ENCODE measurements around the gene CHD5.

CHD5 gene

GRCh38 chr1:6142036-6142621, 38.0 kb downstream of the CHD5 start:
- Histone ChIP-seq H2AFZ (no peak overlapping the region), H3K4me3 (ENCODE audit: low read depth, low read length) (no peak overlapping the region)

GRCh38 chr1:6141592-6141991, 38.5 kb downstream of the CHD5 start:
- Histone ChIP-seq H3K9me3 (ENCODE audit: control insufficient read depth, low read length) (no peaks in the 10 kb centered on the region), H3K36me3 (ENCODE audit: control insufficient read depth, insufficient read depth, low read length) (no peaks in the 10 kb centered on the region), H3K4me3 (ENCODE audit: low read depth, low read length) (no peak overlapping the region), H3K4me1 (no peaks in the 10 kb centered on the region), H3K9ac (no peak overlapping the region), H3K27me3 (ENCODE audit: control insufficient read depth, insufficient read depth, low read length) (no peaks in the 10 kb centered on the region), H3K27ac (no peak overlapping the region), H3K79me2 (no peaks in the 10 kb centered on the region), H3K4me2 (ENCODE audit: low read length) (no peak overlapping the region), H2AFZ (no peak overlapping the region)
- no peak for TF ChIP-seq CTCF (IDR thresholded peaks at IDR 0.05)

More at GRCh38 chr1:6142036-6142621, 38.0 kb downstream of the CHD5 start:
- H3K4me2 ChIP-seq (ENCODE audit: low read length) = no peak overlapping the region
- no peak for TF ChIP-seq CTCF (IDR thresholded peaks at IDR 0.05)
- H3K79me2 ChIP-seq = no peaks in the 10 kb centered on the region
- no peaks in the 10 kb centered on the region for H3K27me3 ChIP-seq (ENCODE audit: control insufficient read depth, insufficient read depth, low read length)
- no peaks in the 10 kb centered on the region for H3K36me3 ChIP-seq (ENCODE audit: control insufficient read depth, insufficient read depth, low read length)
- no peak overlapping the region for H3K27ac ChIP-seq
- H3K4me1 ChIP-seq = no peaks in the 10 kb centered on the region
- H3K9ac ChIP-seq = no peak overlapping the region
- H3K9me3 ChIP-seq (ENCODE audit: control insufficient read depth, low read length) = no peaks in the 10 kb centered on the region

- H2AFZ ChIP-seq = no peak overlapping the region
- no peaks in the 10 kb centered on the region for H3K36me3 ChIP-seq (ENCODE audit: control insufficient read depth, insufficient read depth, low read length)
- no peak overlapping the region for H3K4me2 ChIP-seq (ENCODE audit: low read length)
- H3K27ac ChIP-seq = no peak overlapping the region
- no peak overlapping the region for H3K4me3 ChIP-seq (ENCODE audit: low read depth, low read length)
- no peaks in the 10 kb centered on the region for H3K9me3 ChIP-seq (ENCODE audit: control insufficient read depth, low read length)
- no peaks in the 10 kb centered on the region for H3K79me2 ChIP-seq
- H3K27me3 ChIP-seq (ENCODE audit: control insufficient read depth, insufficient read depth, low read length) = no peaks in the 10 kb centered on the region
- H3K4me1 ChIP-seq = no peaks in the 10 kb centered on the region
- no peak for TF ChIP-seq CTCF (IDR thresholded peaks at IDR 0.05)
- H3K9ac ChIP-seq = no peak overlapping the region
Measured at GRCh38 chr1:6140413-6140812, 39.7 kb downstream of the CHD5 start.

- no peaks in the 10 kb centered on the region for H3K9me3 ChIP-seq (ENCODE audit: control insufficient read depth, low read length)
- TF ChIP-seq CTCF (IDR thresholded peaks at IDR 0.05) = no peak
- H3K4me2 ChIP-seq (ENCODE audit: low read length) = no peak overlapping the region
- no peak overlapping the region for H3K27ac ChIP-seq
- H3K79me2 ChIP-seq = no peaks in the 10 kb centered on the region
- no peak overlapping the region for H2AFZ ChIP-seq
- H3K36me3 ChIP-seq (ENCODE audit: control insufficient read depth, insufficient read depth, low read length) = no peaks in the 10 kb centered on the region
- no peaks in the 10 kb centered on the region for H3K4me1 ChIP-seq
- no peaks in the 10 kb centered on the region for H3K27me3 ChIP-seq (ENCODE audit: control insufficient read depth, insufficient read depth, low read length)
- no peak overlapping the region for H3K4me3 ChIP-seq (ENCODE audit: low read depth, low read length)
- no peak overlapping the region for H3K9ac ChIP-seq
Measured at GRCh38 chr1:6137758-6138157, 42.4 kb downstream of the CHD5 start.

- Histone ChIP-seq H3K4me1 (no peaks in the 10 kb centered on the region), H3K27me3 (ENCODE audit: control insufficient read depth, insufficient read depth, low read length) (no peaks in the 10 kb centered on the region), H3K27ac (no peak overlapping the region), H3K36me3 (ENCODE audit: control insufficient read depth, insufficient read depth, low read length) (no peaks in the 10 kb centered on the region), H3K79me2 (no peaks in the 10 kb centered on the region), H2AFZ (no peak overlapping the region), H3K4me2 (ENCODE audit: low read length) (no peak overlapping the region), H3K9me3 (ENCODE audit: control insufficient read depth, low read length) (no peaks in the 10 kb centered on the region), H3K9ac (no peak overlapping the region), H3K4me3 (ENCODE audit: low read depth, low read length) (no peak overlapping the region)
- no peak for TF ChIP-seq CTCF (IDR thresholded peaks at IDR 0.05)
Measured at GRCh38 chr1:6136516-6137220, 43.5 kb downstream of the CHD5 start.

Measured in parathyroid adenoma (tissue), 2 donors.